Activated T-cell treated with anti-CD3 and anti-CD28 coated beads for 24 hours (primary cell): ENCODE data around the gene NACC2.
"Not testable (repeated sequence)": the region's sequence is repeated elsewhere in the genome, so short reads cannot be mapped to it uniquely, and the experiment has no call there.

Experiments used
- DNase-seq: peaks from one replicate; pipeline ENCODE4 v3.0.0-alpha.2; 2020; ENCODE audit warnings: low read depth

The NACC2 gene

DNA sequence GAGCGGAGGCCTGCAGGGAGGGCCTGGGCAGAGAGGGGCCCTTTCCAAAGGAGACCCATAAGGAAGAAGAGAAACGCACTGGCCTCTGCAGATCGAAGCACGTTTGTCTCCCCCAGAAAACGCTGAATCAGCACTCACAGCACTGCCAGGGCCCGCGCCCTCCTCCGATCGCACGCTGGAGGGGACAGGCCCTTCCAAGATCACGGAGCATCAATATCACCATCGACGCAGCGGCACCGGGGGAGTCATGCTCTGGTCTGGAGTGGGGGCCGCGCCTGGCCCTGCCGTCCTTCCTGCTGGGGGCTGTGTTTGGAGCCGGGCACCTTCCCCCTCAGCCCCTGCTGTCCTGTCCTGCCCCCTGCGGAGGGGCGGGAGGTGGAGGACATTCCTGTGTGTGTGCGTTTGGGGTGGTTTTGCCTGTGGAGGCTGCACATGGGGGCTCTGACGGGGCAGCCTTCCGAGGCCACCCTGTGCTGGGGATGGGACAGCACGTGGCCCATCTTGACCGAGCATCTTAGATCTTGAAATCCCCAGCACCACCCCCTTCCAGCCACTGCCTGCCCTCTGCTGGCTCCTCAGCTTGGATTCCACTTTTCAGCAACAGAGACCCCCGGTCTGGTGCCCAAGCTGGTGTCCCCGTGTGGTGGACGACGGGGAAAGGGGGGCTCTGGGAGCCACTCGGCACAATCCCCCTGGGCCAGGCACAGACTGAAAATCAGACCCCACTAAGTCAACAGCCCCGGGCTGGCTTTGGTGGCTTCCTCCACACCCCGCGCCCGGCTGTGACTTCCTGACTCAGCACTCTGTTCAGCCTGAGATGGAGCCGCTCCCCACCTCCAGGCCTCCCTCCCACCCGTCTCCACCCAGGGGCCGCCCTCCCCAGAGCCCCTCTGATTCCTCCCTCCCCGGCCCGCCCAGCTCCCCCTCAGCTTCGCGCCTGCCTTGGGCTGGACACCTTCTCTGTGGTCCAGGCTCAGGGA is 15.3 kb upstream of the NACC2 start:
- DNase-seq, result no peak

DNA sequence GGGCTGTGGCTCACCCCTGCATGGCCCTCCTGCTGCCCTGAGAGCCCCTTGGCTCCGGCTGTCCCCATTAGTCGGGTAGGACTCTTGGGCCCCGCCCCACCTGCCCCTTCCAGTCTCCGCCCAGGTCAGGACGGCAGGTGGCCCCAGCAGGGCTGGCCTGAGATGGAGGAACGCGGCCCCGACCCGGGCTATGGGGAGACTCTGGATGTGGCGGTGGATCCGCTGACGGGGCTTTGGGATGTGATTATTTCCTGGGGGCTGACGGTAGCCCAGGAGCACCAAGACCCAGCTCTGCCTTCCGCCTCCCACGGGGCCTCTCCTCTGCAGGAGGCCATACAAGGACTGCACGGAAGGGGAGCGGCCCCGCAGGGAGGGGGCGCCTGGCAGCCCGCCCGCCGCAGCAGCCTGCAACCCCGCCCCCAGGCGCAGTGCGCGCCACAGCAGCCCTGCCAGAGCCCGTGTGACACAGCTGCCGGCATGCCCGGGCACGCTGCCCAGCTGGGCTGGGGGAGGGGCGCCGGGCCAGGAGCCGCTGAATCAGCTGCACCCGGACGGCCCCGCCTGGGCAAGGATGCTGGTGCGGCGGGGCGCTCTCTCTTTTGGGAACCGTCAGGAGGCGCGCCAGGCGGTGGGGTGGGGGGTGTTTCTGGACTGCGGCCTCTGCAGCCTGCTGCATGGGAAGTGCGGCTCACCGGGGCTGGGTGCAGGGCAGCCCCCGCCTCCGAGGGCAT is 14.4 kb upstream of the NACC2 start:
- DNase-seq, result peak; percentile 87

DNA sequence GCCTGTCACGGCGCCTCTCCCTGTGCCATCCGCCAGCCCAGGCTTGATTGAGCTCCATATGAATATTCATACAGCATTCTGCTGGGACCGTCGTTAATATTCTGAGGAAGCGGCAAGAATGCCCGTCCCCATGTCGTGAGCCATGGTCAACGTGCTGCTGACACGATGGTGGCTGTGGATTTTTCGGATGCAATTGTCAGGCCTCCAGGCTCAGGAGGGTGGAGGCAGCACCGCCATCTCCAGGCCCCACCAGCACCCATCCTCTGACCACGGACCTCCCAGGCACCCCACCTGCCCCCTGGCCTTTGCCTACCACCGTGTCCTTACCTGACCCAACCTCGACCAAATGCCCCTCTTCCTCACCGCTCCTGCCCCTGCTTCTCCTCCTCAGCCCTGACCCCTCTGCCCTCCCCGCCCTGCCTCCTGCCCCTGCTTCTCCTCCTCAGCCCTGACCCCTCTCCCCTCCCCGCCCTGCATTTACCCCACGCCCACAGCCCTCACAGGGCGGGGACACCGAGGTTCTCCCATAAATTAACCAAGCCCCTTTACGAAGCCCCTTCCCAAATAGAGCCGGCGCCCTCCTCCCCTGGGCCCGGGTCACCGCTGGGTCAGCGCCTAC is 13.7 kb upstream of the NACC2 start:
- DNase-seq, result no peak

DNA sequence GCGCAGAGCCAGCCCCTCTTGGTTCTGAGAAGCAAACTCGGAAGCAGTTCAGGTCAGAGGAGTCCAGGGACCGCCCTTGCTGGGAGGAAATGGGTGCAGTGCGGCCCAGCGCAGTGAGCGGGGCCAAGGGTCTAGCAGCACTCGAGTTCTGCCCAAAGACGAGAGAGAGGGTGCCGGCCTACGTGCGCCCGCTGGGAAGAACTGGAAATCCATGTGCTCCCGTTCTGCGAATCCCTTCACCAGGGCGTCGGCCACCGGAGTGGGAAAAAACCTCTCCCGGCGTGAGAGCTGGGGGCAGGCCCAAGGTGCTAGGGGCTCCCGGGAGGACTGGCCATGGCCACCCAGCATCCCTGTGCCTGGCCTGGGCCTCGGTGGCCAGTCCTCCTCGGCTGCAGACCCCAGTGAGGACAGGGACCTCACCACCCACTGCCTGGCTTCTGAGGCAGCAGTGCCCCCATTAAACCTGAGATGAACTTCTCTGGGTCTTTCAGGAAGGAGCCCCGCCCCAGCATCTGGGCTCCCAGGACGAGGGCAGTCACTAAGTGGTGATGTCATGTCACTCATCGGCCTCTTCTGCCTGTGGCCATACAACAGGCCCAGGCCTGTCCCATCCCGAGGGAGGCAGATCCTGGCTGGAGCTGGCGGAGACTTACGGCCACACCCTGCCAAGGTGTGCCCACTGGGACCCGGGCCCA is 13.0 kb upstream of the NACC2 start:
- no peak for DNase-seq

DNA sequence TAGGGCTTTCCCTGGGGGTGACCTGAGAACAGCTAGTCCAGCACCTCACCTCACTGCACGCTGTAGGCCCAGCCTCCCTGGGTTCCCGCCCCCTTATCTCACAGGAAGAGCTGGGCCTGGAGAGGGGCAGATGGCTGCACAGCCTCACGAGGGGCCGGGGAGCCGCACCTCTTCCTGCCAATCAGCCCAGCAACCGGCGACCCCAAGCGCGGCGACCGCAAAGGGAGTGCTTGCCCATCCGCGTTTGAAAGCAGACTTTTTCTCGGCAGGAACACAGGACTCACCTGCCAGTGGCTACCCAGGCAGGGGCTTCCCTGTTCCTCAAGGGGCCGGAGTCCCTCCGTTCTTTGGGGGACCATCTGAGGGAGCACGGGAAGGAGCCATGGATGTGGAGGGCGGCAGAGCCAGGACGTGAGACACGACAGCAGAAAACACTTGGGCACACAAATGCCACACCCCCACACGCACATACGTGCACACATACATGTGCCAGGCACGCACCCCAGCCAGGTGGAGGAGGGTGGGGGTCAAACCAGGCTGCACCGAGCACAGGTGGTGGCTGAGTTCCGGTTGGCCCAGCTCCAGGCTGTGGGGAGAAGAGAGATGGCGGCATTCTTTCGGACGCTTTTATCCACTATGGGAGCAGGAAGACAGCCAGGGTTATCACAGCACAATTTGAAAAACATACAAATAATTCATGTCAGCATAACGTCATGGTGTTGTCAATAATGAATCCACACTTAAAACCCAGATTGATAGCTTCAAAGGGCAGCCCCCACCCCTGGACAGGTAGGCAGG is 12.3 kb upstream of the NACC2 start:
- no peak for DNase-seq

DNA sequence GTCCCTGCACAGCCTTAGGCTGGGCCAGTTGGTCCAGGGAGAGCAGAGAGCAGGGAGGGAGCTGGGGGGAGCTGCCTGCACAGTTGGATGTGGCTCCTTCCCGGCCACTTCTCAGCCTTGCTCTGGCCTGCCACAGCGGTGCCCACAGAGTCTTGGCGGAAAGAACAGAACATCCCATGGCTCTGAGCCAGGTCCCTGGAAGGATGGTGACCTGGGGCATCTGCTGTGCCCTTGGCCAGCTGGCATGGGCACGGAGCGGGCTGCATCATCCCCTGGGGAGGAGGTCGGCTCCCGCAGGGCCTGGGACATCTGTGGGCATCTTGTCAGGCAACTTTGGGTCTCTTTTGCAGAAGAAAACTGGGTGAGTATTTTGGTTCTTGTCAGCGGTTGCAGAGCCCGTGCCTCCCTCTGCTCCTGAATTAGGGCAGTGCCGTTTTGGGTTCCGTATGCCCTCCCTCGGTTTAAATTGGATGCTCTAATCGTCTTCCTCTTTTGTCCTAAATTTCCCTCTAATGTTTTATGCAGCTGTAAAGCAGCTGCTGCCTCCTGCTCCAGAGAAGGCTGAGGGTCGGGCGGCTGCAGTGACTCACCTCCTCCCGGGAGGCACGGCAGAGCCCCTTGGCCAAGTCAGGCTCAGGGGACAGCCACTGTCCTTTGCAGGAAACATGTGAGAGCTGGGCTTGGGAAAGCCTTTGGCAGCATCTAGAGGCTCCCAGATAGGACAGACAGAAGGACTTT is 10.5 kb upstream of the NACC2 start:
- no peak for DNase-seq

DNA sequence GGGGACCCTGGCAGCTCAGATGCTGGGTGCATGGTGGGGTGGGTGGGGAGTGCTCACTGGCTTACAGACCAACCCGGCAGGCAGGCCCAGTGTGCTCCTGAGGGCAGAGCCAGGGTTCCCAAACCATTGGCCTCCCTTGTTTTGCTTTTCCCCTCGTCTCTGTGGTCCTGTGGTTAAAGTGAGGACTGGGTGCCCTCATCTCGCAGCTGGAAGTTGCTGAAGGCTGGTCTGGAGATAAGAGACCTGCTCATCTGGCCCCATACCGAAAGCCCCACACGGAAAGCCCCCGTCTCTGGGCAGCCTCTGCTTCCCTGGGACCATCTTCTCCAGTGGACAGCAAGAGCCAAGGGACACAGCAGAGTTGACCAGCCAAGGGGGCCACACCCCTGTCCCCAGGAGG is 9.8 kb upstream of the NACC2 start:
- DNase-seq, result no peak

DNA sequence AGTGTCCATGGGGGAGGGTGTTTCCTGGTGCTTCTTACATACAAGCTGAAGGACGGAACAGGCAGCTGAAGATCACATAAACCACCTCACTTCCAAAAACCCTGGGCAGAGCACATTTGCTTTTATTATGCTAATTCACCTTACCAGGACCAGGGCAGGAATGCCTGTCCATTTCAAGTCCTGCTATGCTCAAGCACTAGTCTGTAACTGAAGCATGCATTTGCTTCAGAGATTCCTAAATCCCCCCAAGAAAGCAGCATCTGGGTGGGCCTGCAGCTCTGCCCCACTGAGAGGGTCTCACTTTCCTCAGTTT is 9.4 kb upstream of the NACC2 start:
- no peak for DNase-seq

DNA sequence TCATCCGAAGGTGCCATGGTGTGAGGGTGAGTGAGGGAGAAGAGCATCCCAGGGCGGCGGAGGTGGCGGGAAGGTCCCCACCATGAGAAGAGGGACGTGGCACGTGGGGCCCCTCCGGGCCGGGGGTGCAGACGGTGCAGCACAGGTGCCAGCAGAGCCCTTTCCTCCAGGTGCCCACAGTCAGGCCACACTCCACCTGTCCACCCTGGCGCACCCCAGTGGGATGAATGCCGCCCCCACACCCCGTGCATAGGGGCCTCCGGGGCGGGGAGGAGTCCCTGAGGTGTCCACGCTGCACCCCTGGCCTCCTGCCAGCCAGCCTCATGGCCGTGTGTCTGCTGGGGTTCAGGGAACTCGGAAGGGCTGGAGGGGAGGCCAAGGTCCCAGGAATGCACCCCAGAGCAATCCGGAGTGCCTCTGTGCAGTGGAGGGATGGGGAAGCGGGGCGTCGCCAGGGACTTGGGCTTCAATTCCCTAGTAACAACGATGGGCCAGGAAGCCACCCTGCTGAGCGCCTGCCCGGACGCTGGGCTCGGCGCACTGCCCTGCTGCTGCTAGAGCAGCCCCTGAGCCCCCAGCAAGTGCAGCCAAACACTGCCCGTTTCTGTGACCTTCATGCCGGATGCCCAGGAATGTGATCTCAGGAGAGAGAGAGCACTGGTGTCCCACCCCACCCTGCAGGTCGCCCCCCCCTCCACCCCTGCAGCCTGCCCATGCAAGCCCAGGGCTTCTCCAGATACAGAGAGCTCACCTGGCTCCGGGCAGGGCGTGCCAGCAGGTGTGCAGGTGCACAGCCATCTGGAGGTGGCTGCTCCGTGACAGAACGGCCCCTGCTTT is 8.8 kb upstream of the NACC2 start:
- DNase-seq, result no peak

DNA sequence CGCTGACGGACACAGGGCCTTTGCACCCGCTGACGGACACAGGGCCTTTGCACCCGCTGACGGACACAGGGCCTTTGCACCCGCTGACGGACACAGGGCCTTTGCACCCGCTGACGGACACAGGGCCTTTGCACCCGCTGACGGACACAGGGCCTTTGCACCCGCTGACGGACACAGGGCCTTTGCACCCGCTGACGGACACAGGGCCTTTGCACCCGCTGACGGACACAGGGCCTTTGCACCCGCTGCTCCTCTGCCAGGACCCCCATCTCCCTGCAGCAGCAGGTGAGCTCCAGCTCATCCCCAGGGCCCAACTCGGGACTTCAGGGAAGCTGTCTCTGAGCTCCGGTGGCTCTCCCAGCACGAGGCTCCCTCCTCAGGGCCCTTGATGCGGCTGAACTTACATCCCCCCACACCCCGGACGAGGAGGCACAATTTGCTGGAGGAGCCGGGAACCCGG is 6.6 kb upstream of the NACC2 start:
- not testable (repeated sequence) for DNase-seq

DNA sequence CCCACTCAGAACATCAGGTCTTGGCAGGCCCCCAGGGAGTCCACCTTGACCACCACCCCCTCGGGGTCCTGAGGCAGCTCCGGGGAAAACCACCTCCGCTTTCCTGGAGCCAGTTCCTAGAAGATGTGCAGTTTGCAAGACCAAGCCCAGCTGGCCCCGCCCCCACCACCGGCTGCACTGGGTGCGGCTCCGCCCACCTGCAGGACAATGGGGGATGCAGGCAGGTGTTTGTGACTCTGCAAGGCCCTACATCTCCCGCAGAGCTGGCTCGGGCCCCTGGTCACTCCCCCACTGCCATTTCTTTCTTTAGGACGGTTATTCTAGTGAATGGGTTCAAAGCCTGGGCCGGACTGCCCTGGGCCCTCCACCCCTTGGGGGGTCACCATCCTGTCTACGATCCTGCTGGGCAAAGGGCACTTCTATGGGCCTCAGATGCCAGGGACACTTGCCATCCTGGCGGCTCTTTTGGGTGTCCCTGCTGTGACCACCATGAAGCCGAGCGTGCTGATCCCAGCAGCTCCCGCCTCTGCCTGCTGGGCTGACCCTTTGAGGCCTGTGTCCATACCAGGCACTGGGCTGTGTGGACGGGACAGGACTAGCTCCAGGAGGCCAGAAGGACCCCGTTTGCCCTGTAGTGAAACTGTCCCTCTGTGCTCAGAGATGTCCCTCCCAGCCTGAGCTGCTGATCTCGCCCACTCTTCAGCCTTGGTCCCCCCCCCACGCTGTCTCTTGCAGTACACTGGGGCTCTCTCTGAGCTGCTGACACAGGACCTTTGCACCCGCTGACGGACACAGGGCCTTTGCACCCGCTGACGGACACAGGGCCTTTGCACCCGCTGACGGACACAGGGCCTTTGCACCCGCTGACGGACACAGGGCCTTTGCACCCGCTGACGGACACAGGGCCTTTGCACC is 5.9 kb upstream of the NACC2 start:
- DNase-seq, result no peak

DNA sequence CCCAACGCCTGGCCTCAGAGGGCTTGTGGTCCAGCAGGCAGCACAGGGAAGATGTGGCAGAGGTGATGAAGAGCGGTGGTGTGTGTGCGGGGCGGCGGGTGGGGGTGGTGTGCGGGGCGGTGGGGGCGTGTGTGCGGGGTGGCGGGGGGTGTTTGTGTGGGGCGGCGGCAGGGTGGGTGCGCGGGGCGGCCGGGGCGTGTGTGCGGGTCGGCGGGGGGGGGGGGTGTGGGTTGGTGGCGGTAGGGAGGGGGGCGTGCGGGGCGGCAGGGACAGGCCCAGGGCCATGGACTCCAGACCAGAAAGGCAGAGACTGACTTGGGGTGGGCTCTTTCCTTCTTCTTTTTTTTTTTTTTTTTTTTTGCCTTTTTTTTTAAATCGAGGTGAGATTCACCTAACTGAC is 4.5 kb upstream of the NACC2 start:
- DNase-seq, result no peak

DNA sequence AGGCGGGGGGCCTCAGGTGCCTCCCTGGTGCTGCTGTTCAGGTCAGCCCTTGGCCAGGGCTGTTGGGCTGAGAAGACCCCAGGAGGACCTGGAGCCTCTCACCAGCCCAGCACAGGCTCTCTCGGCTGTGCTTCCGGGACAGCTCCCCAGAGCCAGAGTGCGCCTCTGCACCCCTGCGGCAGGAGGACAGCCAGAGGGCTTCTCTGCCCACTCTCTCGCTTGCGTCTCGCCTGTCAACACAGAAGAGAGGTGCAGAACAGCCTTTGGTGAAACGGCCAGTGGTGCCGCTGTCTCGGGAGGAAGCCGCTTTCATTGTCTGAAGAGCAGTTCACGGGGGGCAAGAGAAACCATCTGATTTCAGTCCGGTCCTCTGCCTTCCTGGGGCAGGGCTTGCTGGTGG is 3.8 kb upstream of the NACC2 start:
- no peak for DNase-seq

DNA sequence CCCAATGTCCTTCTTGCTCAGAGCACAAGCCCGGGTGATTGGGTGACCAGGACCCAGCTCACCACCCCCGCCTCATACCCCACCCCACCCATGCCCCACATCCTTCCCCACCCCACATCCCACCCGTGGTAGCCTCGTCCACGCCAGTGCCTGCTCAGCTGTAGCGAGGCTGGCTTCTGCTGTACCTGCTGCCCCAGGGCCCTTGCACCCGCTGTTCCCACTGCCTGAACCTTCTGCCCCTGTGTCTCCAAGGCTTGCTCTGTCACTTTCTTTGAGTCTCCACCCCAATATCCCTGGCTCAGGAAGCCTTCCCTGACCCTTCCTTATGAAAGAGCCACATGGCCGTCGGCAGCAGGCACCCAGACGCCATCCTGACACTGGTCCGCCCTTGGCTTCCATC is 3.1 kb upstream of the NACC2 start:
- no peak for DNase-seq

DNA sequence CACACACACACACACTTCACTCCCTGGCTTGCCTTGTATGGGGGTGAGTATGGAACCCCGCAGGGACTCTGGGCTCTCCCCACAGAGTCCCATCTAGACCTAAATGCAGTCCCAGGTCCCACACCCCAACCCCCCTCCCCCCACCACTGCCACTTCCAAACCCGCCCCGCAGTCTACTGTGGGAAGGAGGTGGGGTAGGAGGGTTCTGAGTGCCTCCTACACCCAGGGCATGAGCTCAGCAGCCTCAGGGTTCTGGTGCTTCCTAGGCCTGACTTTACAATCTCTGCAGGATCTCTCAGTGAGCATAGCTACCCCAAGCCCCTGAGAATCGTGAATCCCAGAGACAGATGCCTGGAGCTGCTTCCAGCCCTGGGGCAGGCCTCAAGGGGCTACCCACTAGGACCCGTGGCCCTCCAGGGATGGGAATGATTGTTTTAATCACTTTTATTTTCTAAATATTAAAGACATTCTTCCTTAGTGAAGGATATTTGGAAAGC is 1.5 kb upstream of the NACC2 start:
- no peak for DNase-seq

DNA sequence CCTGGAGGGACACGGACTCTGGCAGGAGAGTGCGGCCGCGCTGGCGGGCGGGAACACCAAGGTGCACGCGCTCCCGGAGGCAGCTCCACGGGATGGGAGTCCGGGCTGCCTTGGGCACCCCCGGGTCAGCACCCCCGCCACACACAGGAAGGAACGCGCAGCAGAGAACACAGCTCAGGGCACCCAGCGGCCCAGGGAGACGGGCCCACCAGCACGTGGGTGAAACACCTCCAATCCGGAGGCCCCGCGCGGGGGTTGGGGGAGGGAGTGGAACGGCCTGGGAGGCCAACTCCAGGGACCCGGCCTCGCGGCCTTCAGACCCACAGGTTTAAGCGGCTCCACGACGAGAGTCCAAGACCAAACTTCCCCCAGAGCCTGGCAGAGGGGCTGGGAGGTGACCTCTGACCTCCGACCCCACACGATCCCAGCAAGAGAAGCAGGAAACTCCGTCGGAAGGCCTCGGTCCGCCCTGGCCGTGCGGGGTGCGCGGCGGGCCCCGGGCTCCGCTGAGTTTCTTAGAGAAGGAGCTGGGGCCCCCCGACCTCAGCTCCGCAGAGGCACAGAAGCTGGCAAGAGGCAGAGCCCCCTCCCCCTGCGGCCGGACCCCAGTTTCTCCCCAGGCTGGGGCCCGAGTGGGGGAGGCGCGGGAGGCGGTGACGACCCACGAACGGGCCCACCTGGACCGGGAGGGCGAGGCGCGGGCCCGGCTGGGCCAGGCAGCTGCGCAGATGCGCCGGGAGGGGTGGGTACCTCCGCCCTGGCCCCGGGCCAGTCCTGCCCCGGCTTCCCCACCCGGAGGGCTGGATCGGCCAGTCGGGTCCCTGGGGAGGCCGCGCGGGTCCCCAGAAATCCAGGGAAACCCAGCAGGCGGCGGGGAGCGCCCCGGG is 851 bp downstream of the NACC2 start:
- DNase-seq, result no peak

DNA sequence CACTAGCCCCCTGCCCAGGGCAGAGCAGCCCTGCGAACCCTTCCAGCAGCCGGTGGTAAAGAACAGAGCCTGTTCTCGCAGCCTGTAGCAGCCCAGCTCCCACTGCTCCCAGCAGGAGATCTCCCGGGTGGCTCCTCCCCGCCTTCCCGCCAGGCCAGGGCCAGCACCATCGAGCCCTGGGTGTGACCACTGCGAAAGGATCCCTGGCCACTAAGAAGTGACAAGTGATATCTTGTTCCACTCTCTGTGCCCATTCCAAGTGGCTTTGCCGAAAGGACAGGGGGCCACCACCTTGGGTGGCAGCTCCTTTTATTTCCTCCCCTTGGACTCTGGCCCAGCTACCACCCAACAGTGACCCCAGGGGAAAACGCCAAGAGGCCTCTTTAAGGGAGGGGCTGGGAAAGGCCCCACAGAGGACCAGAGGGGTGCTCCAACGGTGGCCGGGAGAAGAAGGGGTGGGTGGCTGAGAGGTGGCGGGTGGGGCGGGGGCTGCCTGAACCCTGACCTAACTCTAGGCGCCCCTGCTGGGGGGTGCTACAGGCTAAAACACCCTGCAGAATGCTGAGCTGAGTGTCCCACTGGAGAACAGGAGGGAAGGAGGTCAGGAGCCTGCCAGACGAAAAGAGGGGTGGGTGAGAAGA is 1.6 kb downstream of the NACC2 start:
- no peak for DNase-seq
